GM12878 (cell line): ENCODE results near the gene AP2A2.

Source experiments
- CREM ChIP-seq: IDR thresholded peaks from 2 replicates; pipeline ENCODE4 v1.6.1; 2014; ENCODE audit warnings: antibody characterized with exemption, low read depth
- MLLT1 ChIP-seq: fragments of 450-650 bp; IDR thresholded peaks from 2 replicates; pipeline ENCODE4 v1.6.1; 2016; ENCODE audit warnings: mild to moderate bottlenecking
- RELA ChIP-seq: fragments of 450-650 bp; IDR thresholded peaks from 2 replicates; pipeline ENCODE4 v1.8.0; 2014; ENCODE audit warnings: borderline replicate concordance; ENCODE audit not compliant: partially characterized antibody

DNA sequence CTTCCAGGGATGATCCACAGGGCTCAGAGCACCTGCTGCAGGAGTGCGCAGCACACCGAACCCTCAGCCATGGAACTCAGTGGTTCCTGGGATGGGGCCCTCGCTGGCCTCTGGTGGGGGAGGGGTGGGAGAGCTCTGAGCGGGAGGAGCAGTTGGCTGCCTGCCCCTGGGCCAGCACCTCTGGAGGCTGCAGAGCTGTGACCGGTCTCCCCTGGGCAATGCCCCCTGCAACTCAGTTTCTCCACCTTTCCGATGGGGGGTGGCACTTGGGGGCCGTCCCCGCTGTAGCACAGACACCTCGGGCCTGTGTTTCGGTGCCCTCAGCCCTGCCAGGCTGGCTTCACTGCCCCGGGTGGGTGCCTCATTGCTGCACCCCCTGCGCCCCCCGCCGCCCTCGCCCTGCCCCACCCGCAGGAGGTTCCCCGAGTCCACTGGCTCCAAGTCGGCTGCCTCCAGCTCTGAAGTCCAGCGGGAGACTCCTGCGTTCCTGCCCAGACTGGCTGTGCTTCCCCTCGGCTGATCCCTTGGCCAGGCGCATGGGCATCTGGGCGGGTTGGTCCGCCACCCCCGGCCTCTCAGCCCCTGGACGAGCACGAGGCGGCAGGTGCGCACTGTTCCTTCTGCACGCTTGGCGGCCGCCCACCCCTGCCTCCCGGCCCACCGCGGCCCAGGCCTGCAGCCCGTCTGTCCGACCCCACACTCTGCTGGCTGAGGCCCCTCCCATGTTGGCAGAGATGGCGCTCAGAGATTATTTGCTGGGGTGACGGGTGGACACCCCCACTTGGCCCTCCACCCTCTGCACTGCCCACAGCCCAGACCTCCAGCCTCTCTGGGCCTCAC, 109.0 kb downstream of the AP2A2 start:
- no peak for TF ChIP-seq CREM
- no peak for TF ChIP-seq RELA
- no peak for TF ChIP-seq MLLT1
